ENCODE measurements around the gene PIK3AP1.

The PIK3AP1 gene

DNA sequence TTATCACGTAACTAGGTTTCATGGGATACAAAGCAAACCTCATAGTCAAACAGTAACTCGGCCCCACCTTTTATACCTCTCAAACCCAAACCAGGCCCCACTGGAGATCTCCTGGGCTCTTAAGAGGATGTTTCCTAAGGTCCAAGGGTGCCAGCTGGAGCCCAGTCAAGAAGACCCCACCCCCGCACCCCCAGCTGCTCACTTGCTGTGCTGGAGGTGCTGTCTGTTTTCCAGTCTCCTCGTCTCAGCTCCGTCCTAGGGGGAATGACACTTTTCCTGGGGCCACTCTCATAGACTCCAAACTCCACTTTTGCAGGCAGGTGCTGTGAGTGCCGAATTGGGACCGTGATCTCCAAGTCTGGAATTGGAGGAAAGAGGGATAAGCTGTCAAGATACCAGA, 110.8 kb downstream of the PIK3AP1 start:
- no peak for DNase-seq (ENCODE audit: low read depth)

DNA sequence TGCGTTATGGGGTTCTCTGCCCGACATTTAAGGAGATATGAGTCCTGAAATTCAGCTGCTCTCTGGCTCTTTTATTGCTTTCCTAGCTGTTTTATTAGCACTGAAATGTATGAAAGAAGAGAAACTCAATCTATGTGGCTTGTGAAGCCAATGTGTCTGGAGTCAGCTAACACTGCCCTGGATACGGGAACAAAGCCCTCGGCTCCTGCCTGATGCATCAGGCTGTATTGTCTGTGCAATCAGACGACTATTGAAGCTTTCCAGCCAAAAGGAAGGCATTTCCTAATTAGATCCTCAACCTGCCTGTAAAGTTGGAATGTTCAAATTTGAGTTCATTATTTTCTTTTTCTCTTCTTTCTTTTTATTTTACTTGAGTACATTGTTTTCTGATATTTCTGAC, 111.5 kb downstream of the PIK3AP1 start:
- no peak for DNase-seq (ENCODE audit: low read depth)

GRCh38 chr10:96608262-96608661, 112.1 kb downstream of the PIK3AP1 start:
- DNase-seq (ENCODE audit: low read depth) = no peak

GRCh38 chr10:96606946-96607345, 113.4 kb downstream of the PIK3AP1 start:
- no peak for DNase-seq (ENCODE audit: low read depth)

- no peak for DNase-seq (ENCODE audit: low read depth)
These were observed 114.1 kb downstream of the PIK3AP1 start for GRCh38 chr10:96606216-96606615.

GRCh38 chr10:96600337-96600736, 120.0 kb downstream of the PIK3AP1 start:
- no peak for DNase-seq (ENCODE audit: low read depth)

- DNase-seq (ENCODE audit: low read depth) = no peak
These were observed 121.5 kb downstream of the PIK3AP1 start for GRCh38 chr10:96598846-96599245.

DNA sequence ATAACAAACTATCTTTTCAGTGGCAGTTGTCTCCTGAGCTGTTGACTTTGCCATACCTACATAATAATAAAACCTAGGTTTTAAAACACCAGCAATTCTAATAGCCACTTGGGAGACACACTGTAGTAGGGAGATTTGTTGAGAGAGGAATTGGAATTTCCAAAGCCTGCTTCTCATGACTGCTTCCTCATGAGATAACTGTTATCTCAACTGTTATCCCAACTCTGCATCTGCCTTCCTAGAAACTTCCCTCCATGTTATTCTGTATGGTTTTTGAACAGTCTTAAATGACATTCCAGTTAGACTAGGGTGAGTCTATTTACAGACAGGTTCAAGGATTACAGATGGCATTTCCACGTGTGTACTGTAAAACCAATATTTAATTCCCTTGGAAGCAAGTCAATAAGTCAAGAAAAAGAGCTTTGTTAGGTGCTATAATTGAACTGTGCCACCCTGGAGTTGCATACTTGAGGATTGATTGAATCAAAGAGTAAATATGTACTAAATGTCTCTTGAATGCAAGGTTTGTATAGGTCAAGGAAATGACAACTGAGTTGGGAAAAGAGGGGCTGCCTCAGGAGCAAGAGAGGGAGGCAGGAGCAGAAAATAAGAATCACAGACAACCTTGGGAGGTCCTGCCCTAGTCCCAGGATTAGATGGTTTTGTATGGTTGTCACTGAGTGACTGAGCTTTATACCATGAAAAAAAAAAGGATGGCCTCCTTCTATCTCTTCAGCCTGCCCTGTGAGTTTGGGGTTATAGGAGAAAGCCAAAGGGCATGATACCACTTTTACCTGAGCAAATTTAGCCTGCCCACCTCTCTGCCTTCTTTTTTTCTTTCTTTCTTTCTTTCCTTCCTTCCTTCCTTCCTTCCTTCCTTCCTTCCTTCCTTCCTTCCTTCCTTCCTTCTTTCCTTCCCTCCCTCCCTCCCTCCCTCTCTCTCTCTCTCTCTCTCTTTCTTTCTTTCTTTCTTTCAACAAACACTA, 123.6 kb downstream of the PIK3AP1 start:
- no peak for DNase-seq (ENCODE audit: low read depth)

DNA sequence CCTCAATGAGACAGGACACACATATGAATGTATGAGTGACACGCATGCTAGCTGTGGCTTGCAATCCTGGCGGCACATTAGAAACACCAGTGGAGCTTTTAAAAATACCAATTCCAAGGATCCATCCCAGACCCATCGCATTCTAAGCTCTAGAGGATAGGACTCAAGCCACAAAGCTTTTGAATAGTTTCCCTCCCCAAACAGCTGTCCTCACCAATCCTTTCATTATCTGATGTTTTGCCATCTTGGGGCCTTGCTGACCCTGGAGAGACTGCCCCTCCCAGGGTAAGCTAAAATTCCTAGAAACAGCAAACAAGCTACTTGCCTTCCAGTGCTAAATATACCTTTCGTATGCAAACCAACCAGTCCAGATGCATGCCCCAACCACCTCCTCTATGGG, 124.6 kb downstream of the PIK3AP1 start:
- DNase-seq (ENCODE audit: low read depth) = no peak

DNA sequence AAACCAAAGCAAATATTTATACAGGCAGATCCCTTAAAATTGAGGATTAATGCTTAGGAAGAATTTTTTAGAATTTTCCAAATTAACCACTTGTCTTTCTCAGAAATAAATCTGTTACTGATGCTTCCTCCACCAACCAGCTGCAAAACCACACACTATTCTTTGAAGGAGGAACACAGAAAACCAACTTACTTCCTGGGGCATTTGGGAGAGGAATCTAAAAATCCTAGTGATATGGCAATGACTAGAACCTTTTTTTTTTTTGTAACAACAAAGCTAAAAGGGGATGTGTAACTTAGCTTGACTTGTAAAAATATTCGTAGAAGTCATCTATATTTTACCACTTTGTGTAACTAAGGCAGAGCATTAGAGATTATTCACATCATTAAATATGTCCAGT, 128.4 kb downstream of the PIK3AP1 start:
- no peak for DNase-seq (ENCODE audit: low read depth)

DNA sequence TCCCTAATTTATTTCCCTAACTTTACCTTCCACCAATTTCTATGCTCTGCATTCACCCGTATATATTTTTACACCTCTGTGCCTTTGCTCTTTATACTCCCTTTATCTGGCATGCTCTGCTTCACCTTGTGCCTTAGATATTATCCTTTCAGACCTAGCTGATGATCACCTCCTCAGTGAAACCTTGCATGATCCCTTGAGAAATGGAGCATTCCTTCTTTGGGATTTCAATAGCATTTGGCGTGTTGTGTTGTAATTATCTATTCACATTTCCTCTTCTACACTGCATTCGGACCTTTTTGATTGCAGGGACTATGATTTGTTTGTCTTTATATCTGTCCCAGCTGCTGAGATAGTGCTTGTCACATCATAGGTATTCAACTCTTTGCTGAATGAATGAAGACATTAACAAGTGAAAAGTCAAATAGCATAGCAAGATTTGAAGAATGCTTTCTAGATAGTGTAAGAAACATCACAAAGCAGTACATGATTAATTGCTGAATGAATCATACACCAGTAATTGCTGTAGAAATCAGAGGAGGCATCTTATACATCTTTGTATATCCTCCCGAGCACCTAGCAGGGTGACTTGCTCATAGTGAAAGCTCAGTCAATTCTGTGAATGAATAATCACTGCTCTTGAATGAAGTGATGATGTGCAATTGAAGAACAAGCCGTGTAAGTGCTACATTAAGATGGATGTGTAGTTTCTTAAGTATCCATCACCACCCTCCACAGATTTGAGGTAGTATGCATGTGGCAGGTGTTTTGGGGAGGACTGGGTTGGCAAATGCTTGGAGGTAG, 131.5 kb downstream of the PIK3AP1 start:
- no peak for DNase-seq (ENCODE audit: low read depth)

DNA sequence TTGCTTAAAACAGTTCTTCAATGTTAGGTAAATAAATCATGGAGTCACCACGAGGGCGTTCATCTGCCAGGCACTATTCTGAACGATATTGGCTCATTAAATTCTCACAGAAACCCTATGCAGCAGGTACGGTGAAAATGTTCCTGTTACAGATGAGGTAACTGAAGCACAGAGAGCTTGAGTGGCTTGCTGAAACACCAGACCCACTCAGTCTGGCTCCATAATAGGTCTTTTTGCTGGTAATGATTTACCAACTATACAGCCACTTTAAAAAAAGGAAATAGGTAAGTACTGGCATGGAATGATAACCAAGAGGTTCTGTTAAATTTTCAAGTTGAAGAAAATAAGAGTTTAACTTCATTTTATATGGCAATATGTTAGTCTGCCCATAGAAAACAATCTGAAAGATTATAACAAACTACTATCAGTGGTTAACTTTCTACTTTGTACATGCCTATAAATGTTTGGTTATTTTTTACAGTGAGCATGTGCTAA, 132.2 kb downstream of the PIK3AP1 start:
- no peak for DNase-seq (ENCODE audit: low read depth)

- no peak for DNase-seq (ENCODE audit: low read depth)
These were observed 132.9 kb downstream of the PIK3AP1 start for GRCh38 chr10:96587264-96588059.

DNA sequence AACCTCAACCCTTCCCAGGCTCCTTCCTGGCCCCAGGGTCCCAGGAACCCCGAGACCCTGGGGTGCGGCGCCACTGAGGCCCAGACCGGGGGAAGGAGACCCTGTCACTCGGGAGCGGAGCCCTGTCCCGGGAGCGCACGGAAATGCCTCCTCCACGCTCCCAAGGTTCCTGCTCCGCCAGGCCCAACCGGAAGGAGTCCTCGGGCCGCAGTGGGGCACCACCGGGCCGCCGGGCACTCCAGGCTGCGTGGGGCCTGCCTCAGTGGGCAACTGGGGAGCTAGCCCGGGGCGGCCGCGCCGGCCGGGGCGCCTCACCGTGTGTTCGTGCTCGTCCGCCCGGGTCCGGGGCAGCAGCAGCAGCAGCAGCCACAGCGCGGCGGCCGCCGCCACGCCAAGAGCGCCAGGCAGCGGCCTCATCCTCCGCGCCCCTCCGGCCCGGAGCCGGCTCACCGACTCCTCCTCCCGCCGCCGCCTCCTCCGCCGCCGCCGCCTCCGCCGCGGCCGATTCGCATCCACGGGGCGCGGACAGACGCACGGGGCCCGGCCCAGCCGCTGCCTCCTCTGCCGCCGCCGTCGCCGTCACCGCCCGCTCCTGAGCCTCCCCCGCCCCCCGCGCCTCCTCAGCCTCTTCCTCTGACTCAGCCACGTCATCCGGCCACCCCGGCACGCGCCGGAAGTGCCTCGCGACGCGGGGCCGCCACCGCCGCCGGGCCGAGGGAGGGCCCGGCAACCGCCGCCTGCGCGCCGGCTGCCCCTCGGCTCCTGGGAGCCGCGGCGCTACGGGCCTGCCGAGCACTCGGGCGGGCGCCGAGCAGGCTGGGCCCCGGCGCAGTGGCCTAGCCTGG, 133.7 kb downstream of the PIK3AP1 start, which contains the start of gene TM9SF3:
TM9SF3 (minus strand) TSS at position 594 of the 845 bp plus-strand sequence; CDS start at position 417, 177 bp downstream.
- peak; percentile 91 for DNase-seq (ENCODE audit: low read depth)

GRCh38 chr10:96585736-96586418, 134.4 kb downstream of the PIK3AP1 start:
- peak; percentile 9 for DNase-seq (ENCODE audit: low read depth)

DNA sequence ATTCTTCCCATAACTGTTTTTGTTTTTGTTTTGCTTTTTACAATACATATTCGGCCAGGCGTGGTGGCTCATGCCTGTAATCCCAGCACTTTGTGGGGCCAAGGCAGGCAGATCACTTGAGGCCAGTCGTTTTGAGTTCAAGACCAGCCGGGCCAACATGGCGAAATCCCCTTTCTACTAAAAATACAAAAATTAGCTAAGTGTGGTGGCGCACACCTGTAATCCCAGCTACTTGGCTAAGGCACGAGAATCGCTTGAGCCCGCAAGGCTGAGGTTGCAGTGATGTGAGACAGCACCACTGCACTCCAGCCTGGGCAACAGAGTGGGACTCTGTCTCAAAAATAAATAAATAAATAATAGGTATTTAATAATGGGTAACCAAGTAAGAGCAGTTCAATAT, 135.8 kb downstream of the PIK3AP1 start:
- no peak for DNase-seq (ENCODE audit: low read depth)

DNA sequence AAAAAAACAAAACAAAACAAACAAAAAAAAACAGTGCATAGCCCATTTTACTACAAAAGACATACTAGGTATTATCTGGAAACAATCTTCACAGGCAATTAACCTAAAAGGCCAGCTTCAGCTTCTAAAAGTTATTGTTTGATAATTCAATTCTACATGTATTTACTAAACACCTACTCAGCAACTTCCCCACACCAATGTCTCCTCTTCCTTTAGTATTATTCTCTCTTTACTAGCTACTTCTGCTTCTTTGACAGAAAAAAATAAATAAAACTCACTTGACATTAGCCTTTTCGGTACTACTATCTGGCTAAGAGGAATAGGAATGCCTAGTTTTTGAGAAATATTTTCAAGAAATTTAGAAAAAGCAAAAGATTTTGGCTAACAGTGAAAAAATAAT, 136.3 kb downstream of the PIK3AP1 start:
- no peak for DNase-seq (ENCODE audit: low read depth)

- DNase-seq (ENCODE audit: low read depth) = no peak
These were observed 141.2 kb downstream of the PIK3AP1 start for GRCh38 chr10:96579133-96579532.

DNA sequence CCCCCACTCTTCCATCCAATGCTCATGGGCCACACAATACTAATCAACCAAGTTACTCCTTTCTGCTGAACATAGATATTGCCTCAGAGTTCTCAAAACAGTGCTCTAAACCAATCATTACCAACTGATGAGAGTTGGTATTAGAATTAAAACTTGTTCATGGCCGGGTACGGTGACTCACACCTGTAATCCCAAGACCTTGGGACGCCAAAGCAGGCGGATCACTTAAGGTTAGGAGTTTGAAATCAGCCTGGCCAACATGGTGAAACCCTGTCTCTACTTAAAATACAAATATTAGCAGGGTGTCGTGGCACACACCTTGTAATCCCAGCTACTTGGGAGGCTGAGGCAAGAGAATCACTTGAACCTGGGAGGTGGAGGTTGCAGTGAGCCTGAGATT, 141.7 kb downstream of the PIK3AP1 start:
- DNase-seq (ENCODE audit: low read depth) = no peak

DNA sequence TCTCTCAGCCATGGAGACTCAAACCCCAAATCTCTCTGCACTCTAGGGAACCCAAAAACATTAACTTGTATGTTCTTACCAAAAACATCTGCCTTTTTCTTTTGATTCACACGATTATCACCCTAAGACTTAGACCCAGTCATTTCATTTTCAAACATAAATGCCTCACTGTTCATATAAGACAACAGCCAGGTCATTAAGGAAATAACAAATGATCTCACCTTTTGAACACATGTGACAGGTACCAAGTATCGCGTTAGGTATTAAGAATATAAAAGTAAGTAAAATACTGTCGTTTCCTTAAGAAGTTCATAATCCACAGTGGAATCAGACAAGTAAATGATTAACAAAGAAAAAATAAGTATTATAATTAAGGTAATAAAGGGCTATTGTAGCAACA, 142.3 kb downstream of the PIK3AP1 start:
- no peak for DNase-seq (ENCODE audit: low read depth)

Data from activated T-helper 9 cell treated with anti-CD3 and anti-CD28 coated beads, Interleukin-2, amount 50 U/mL, for 16 hours (primary cell).